Ectodermal cell (in vitro differentiated cells): ENCODE results near the gene CCDC198.

Source experiments
- H3K27ac ChIP-seq: 2 replicates; pipeline ENCODE4 v1.7.0; 2013; ENCODE audit warnings: mild to moderate bottlenecking, low read depth, low read length; ENCODE audit not compliant: insufficient read depth, poor library complexity, severe bottlenecking
- H3K27me3 ChIP-seq: 2 replicates; pipeline ENCODE4 v1.7.0; 2013; ENCODE audit warnings: mild to moderate bottlenecking, low read length; ENCODE audit not compliant: insufficient read depth, control insufficient read depth, poor library complexity, severe bottlenecking
- H3K36me3 ChIP-seq: one replicate; pipeline ENCODE4 v1.7.0; 2013; ENCODE audit warnings: low read length; ENCODE audit not compliant: control insufficient read depth, insufficient read depth
- H3K4me1 ChIP-seq: one replicate; pipeline ENCODE4 v1.7.0; 2013; ENCODE audit warnings: low read length; ENCODE audit not compliant: control insufficient read depth, insufficient read depth
- H3K4me3 ChIP-seq: 2 replicates; pipeline ENCODE4 v1.7.0; 2013; ENCODE audit warnings: low read depth, low read length, control low read depth; ENCODE audit not compliant: insufficient read depth
- H3K9me3 ChIP-seq: 2 replicates; pipeline ENCODE4 v1.7.0; 2013; ENCODE audit warnings: mild to moderate bottlenecking, low read length, moderate library complexity; ENCODE audit not compliant: control insufficient read depth
- WGBS, 2 experiments: methylation state at CpG; one replicate each; pipeline ENCODE4 v1.1.7; 2013; ENCODE audit warnings: missing lambda C conversion rate in 2 of 2; 5-methylcytosine and 5-hydroxymethylcytosine counted together

Gene CCDC198

DNA sequence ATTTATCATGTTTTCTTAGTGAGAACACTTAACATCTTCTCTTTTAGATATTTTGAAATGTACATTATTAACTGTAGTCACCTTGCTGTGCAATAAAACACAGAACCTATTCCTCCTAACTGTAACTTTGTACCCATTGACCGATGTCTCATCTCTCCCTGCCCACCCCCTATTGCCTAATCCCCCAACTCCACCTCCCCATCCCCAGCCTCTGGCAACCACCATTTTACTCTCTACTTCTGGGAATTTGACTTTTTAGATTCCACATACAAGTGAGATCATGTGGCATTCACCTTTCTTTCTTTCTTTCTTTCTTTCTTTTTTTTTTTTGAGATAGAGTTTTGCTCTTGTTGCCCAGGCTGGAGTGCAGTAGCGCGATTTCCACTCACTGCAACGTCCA lies 4.4 kb upstream of the CCDC198 start:
- 93 to 95% methylated on average over 4 of the region's 4 CpGs for WGBS, 2 experiments

DNA sequence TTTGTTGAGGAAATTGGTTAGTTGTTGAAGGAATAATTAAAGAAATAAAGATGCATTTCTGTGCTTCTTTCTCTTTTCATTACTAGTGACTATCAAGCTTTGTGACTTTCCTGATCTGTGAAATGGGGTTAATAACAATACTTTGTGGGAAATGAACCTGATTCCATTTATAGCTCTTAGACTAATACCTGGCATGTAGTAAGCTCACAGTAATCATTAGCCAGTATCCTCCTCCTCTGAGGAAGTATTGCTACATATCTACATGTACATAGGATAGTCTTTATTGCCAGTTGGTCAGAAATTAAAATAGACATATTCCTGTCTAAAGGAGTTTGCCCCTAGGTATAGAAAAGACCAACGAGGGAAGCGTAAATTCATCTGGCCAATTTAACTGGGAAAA lies 1.8 kb upstream of the CCDC198 start:
- Histone ChIP-seq H3K27me3 (no peaks in the 10 kb centered on the region), H3K4me1 (no peaks in the 10 kb centered on the region), H3K4me3 (no peak overlapping the region), H3K9me3 (no peaks in the 10 kb centered on the region), H3K36me3 (no peaks in the 10 kb centered on the region), H3K27ac (no peak overlapping the region)
- 100% methylated on average over 1 to 2 of the region's 2 CpGs for WGBS, 2 experiments

More for the DNA sequence above, 4.4 kb upstream of the CCDC198 start:
- no peaks in the 10 kb centered on the region for H3K9me3 ChIP-seq
- no peak overlapping the region for H3K4me3 ChIP-seq
- H3K4me1 ChIP-seq = no peaks in the 10 kb centered on the region
- H3K27me3 ChIP-seq = no peaks in the 10 kb centered on the region
- H3K36me3 ChIP-seq = no peaks in the 10 kb centered on the region
- H3K27ac ChIP-seq = no peak overlapping the region

DNA sequence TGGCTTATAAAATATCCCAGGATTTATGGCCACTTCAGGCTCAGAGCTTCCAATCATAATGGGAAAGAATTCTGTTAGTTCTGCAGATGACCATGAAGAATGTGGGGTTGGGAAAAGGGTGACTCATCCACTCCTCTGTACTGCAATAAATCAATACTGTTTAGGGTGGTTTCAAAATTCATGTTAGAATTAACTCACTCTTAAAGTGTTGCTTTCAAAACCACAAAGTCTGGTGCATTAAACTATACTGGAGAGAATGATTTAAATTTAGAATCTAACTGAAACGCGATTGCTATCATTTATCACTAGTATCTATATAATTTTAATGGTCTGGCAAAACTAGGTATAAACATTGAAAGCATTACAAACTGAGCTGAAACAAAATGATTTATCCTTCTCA lies 798 bp downstream of the CCDC198 start:
- no peak overlapping the region for H3K4me3 ChIP-seq
- H3K4me1 ChIP-seq = no peaks in the 10 kb centered on the region
- no peaks in the 10 kb centered on the region for H3K27me3 ChIP-seq
- no peaks in the 10 kb centered on the region for H3K36me3 ChIP-seq
- 75% methylated on average over 2 of the region's 2 CpGs; no CpG with 5 or more reads in 1 of the 2 experiments for WGBS, 2 experiments
- no peaks in the 10 kb centered on the region for H3K9me3 ChIP-seq
- H3K27ac ChIP-seq = no peak overlapping the region

DNA sequence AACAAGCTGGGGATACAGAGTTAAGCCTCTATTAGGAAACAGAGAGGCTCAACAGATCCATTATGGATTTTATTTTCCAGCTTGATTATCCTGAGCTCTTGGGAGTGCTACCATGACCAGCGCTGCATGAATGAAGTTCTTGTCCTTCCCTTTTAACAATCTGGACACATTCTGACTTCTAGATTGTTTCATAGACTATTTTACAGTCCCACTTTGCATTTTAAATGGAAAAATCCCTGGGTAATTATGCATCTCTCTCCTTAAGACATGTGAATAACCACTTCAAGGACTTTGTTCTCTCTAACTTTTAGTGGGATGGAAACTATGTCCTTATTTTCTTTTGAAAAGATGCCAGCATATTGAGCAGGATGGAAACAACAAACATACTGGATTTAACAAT lies 2.0 kb downstream of the CCDC198 start:
- H3K4me3 ChIP-seq = no peak overlapping the region
- H3K27ac ChIP-seq = no peak overlapping the region
- no peaks in the 10 kb centered on the region for H3K4me1 ChIP-seq
- no peaks in the 10 kb centered on the region for H3K9me3 ChIP-seq
- no peaks in the 10 kb centered on the region for H3K36me3 ChIP-seq
- no peaks in the 10 kb centered on the region for H3K27me3 ChIP-seq
- WGBS, 2 experiments = 93 to 94% methylated on average over 1 of the region's 1 CpG

DNA sequence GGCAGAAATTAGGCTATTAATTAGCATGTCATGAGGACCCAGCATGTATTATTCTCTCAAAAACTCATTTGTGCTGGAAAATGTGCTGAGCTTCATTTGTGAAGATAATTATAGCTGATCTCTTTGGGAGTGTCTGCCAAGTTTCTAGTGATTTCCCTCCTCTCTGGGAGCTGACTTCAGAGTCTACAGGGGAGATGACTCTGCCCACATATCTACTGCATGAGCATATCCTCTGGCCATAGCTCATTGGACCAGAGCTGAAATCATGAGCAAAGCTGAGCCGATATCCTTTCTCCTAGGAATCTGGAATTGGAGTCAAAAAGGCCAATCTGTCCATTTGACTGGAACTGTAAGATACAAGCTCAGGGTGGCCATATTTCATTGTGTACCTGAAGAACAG lies 5.9 kb downstream of the CCDC198 start:
- no peak overlapping the region for H3K4me3 ChIP-seq
- no peaks in the 10 kb centered on the region for H3K36me3 ChIP-seq
- no peak overlapping the region for H3K27ac ChIP-seq
- 89 to 92% methylated on average over 1 of the region's 1 CpG for WGBS, 2 experiments
- no peaks in the 10 kb centered on the region for H3K4me1 ChIP-seq
- no peaks in the 10 kb centered on the region for H3K27me3 ChIP-seq
- H3K9me3 ChIP-seq = no peaks in the 10 kb centered on the region

DNA sequence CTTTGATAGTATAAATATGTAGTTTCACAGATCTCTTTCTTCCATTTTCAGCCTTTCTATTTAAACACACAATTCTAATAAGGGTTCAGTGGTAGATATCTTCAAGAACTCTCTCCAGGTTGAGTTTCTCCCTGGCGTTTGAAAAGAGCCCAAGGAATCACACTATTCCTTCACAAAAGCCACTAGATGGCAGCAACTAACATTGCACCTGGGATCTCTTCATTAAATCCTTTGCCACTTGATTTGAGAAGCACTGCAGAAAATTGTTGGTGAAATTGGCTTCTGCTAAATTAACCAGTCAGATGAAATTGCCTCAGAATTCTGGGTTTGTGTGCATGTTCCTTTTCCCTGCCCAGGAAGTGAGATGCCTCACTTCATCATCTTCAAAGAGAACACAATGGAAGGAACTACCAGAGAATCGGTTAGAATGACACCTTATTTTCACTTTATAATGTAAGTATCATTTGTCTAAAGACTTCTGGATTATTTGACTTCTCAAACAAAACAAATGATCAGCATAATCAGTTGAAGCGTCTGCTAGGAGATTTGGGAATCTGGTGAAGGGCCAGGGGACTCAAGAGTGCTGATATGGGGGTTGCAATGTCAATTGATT lies 6.8 kb downstream of the CCDC198 start:
- no peaks in the 10 kb centered on the region for H3K9me3 ChIP-seq
- H3K36me3 ChIP-seq = no peaks in the 10 kb centered on the region
- H3K4me1 ChIP-seq = no peaks in the 10 kb centered on the region
- H3K27me3 ChIP-seq = no peaks in the 10 kb centered on the region
- WGBS, 2 experiments = 61 to 70% methylated on average over 2 to 3 of the region's 3 CpGs
- H3K27ac ChIP-seq = no peak overlapping the region
- H3K4me3 ChIP-seq = no peak overlapping the region

DNA sequence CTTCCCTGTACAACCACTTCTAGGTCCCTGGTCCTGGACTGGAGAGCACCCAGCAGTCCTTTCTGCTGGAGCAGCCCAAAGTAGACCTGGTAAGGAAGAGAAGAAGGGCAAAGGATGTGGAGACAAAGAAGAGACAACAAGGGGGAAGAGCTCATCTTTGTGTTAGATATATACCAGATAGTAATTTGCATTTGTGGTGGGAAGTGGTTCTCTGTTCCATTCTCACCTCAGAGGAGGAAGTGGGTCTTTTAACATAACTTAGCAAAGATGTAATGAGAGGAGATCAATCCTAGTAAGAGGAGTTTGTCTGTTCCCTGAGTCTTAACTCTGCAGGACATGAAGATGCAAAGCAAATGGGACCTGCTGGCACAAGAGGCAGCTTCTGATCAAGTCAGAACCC lies 8.0 kb downstream of the CCDC198 start:
- Histone ChIP-seq H3K27ac (no peak overlapping the region), H3K4me3 (no peak overlapping the region), H3K36me3 (no peaks in the 10 kb centered on the region), H3K4me1 (no peaks in the 10 kb centered on the region), H3K9me3 (no peaks in the 10 kb centered on the region), H3K27me3 (no peaks in the 10 kb centered on the region)

DNA sequence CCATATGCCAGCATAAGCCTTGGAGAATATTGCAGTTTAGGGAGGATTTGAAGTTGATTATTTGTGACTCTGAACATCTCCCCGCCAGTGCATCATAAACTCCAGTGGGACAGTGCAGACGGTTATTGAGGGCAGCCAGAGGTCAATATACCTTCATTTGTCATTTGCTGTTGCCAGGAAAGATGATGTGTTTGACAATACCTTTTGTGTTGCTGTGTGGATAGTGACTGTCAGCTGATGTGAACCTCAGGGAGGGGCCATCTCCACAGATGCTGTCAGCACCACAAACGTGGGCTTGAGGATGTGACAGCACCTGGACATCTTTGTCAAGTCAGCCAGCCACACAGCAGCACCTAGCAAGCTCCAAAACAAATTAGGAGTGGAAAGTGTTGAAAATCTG lies 11.5 kb downstream of the CCDC198 start:
- 81 to 83% methylated on average over 3 of the region's 3 CpGs for WGBS, 2 experiments
- H3K4me3 ChIP-seq = no peak overlapping the region
- H3K36me3 ChIP-seq = no peaks in the 10 kb centered on the region
- no peaks in the 10 kb centered on the region for H3K9me3 ChIP-seq
- H3K27me3 ChIP-seq = no peaks in the 10 kb centered on the region
- H3K27ac ChIP-seq = no peak overlapping the region
- H3K4me1 ChIP-seq = no peaks in the 10 kb centered on the region

DNA sequence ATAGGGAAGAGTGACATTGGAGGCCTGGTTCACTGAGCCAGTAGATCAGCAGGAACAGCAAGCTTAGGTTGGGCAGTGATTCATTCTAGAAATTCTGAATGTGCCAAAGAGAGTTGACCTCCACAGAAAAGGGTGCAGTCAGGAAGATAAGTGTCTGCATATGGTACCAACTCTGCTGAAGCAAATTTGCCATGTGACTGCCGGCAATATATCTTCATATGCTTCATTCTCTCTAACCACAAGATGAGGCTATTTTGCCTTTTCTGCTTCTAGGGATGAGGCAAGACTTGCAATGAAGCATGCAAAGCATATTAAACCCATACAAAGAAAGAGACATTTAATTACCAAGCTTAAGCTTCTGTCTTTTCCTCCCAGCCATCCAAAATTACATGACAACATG lies 13.6 kb downstream of the CCDC198 start:
- Histone ChIP-seq H3K4me1 (no peaks in the 10 kb centered on the region), H3K27ac (no peak overlapping the region), H3K4me3 (no peak overlapping the region), H3K36me3 (no peaks in the 10 kb centered on the region), H3K27me3 (no peaks in the 10 kb centered on the region), H3K9me3 (no peaks in the 10 kb centered on the region)
- 94 to 95% methylated on average over 1 of the region's 1 CpG for WGBS, 2 experiments

DNA sequence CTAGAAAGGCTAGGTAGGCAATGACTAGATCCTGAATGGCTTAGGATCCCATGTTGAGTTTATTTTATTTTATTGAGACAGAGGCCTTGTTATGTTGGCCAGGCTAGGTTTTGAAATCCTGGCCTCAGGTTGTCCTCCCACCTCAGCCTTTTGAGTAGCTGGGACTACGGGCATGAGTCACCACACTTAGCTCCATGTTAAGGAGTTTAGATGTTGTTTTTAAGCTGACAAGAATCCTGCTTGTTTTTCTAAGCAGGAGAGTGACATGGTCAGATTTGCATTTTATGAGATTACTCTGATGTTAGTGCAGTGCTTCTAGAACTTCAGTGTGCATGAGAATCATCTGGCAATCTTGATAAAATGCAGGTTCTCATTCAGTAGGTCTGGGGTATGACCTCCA lies 14.5 kb downstream of the CCDC198 start:
- H3K27ac ChIP-seq = no peak overlapping the region

DNA sequence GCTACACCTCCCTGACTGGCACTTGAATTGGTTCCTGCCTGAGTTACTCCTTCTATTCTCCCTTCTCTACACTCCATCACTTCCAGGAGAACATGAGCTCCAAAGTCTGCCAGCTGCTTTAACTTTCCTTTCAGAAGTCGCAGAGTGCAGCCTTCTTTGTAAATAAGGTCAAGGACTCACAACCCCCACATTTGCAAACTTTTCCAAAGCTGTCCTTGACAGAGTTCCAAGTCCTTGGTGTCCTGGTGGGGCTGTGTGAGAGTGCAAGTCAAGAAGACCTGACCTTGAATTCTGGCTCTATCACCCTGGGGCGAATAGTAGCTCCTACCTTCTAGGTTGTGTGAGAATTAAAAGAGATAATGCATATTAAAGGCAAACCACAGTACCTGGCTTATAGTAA lies 15.6 kb downstream of the CCDC198 start:
- Histone ChIP-seq H3K4me3 (no peak overlapping the region), H3K27ac (no peak overlapping the region), H3K36me3 (no peaks in the 10 kb centered on the region), H3K9me3 (no peaks in the 10 kb centered on the region), H3K4me1 (no peaks in the 10 kb centered on the region), H3K27me3 (no peaks in the 10 kb centered on the region)
- 88 to 89% methylated on average over 2 of the region's 2 CpGs for WGBS, 2 experiments

More for the DNA sequence above, 14.5 kb downstream of the CCDC198 start:
- no peaks in the 10 kb centered on the region for H3K27me3 ChIP-seq
- H3K9me3 ChIP-seq = no peaks in the 10 kb centered on the region
- H3K4me3 ChIP-seq = no peak overlapping the region
- H3K36me3 ChIP-seq = no peaks in the 10 kb centered on the region
- 90 to 92% methylated on average over 1 of the region's 1 CpG for WGBS, 2 experiments
- no peaks in the 10 kb centered on the region for H3K4me1 ChIP-seq
